ENCODE data around the gene SLC26A1.

GRCh38 chr4:1000686-1001260 lies 7.6 kb upstream of the SLC26A1 start:
- TF ChIP-seq, protein P1, sequence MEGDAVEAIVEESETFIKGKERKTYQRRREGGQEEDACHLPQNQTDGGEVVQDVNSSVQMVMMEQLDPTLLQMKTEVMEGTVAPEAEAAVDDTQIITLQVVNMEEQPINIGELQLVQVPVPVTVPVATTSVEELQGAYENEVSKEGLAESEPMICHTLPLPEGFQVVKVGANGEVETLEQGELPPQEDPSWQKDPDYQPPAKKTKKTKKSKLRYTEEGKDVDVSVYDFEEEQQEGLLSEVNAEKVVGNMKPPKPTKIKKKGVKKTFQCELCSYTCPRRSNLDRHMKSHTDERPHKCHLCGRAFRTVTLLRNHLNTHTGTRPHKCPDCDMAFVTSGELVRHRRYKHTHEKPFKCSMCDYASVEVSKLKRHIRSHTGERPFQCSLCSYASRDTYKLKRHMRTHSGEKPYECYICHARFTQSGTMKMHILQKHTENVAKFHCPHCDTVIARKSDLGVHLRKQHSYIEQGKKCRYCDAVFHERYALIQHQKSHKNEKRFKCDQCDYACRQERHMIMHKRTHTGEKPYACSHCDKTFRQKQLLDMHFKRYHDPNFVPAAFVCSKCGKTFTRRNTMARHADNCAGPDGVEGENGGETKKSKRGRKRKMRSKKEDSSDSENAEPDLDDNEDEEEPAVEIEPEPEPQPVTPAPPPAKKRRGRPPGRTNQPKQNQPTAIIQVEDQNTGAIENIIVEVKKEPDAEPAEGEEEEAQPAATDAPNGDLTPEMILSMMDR (IDR thresholded peaks at IDR 0.05) = no peak
- no peak for TF ChIP-seq POLR2A (IDR thresholded peaks at IDR 0.05)
